Endodermal cell (in vitro differentiated cells): ENCODE measurements around the gene CROCC. TPM values are rescaled to one million over a fixed set of nuclear protein-coding genes. Genes with fewer than 3 reads are reported as not detected.
A peak's percentile ranks its signal among the peaks of the same experiment; 100 is the strongest.
"Not testable (repeated sequence)": the region's sequence is repeated elsewhere in the genome, so short reads cannot be mapped to it uniquely, and the experiment has no call there.

Experiments used
- DNase-seq: peaks from one replicate; pipeline ENCODE4 v3.0.0-alpha.2; 2017
- H3K27ac ChIP-seq: 2 replicates; pipeline ENCODE4 v1.5.1; 2013; ENCODE audit warnings: mild to moderate bottlenecking, low read depth, low read length, moderate library complexity
- H3K27me3 ChIP-seq: 2 replicates; pipeline ENCODE4 v1.6.1; 2013; ENCODE audit warnings: mild to moderate bottlenecking, low read length, moderate library complexity; ENCODE audit not compliant: insufficient read depth, control insufficient read depth, poor library complexity, severe bottlenecking
- H3K36me3 ChIP-seq: 2 replicates; pipeline ENCODE4 v1.7.0; 2013; ENCODE audit warnings: mild to moderate bottlenecking, low read length, moderate library complexity; ENCODE audit not compliant: control insufficient read depth, insufficient read depth
- H3K4me1 ChIP-seq: one replicate; pipeline ENCODE4 v1.7.0; 2013; ENCODE audit warnings: low read length; ENCODE audit not compliant: control insufficient read depth, insufficient read depth
- H3K4me3 ChIP-seq: 2 replicates; pipeline ENCODE4 v1.5.1; 2013; ENCODE audit warnings: mild to moderate bottlenecking, low read length, moderate library complexity
- H3K9ac ChIP-seq: 2 replicates; pipeline ENCODE4 v1.6.1; 2013; ENCODE audit warnings: mild to moderate bottlenecking, low read length, moderate library complexity; ENCODE audit not compliant: poor library complexity, severe bottlenecking; ENCODE audit errors: extremely low read depth
- H3K9me3 ChIP-seq: 2 replicates; pipeline ENCODE4 v1.6.1; 2013; ENCODE audit warnings: mild to moderate bottlenecking, low read length, moderate library complexity; ENCODE audit not compliant: control insufficient read depth
- H3K27ac Mint-ChIP-seq: 2 replicates; pipeline ENCODE4 v1.8.0; 2020; ENCODE audit warnings: mixed read lengths
- H3K27me3 Mint-ChIP-seq: 2 replicates; pipeline ENCODE4 v1.8.0; 2021; ENCODE audit warnings: mild to moderate bottlenecking, mixed read lengths; ENCODE audit not compliant: insufficient read depth
- H3K36me3 Mint-ChIP-seq: 2 replicates; pipeline ENCODE4 v1.8.0; 2020; ENCODE audit warnings: low read depth, mixed read lengths
- H3K4me1 Mint-ChIP-seq: 2 replicates; pipeline ENCODE4 v1.8.0; 2020; ENCODE audit warnings: mixed read lengths
- H3K4me3 Mint-ChIP-seq: 2 replicates; pipeline ENCODE4 v1.8.0; 2020; ENCODE audit warnings: mild to moderate bottlenecking, moderate library complexity, mixed read lengths
- H3K9me3 Mint-ChIP-seq: 2 replicates; pipeline ENCODE4 v1.8.0; 2020; ENCODE audit warnings: mild to moderate bottlenecking, mixed read lengths
- CTCF ChIP-seq: fragments of 200-600 bp; sonication (generic); conservative IDR thresholded peaks from 2 replicates; pipeline ENCODE4 v1.5.0; 2021; ENCODE audit warnings: antibody characterized with exemption, mild to moderate bottlenecking
- WGBS, 2 experiments: methylation state at CpG; one replicate each; pipeline versions ENCODE4 v1.1.5 to v1.1.7; 2013; ENCODE audit warnings: missing lambda C conversion rate in 2 of 2, mixed read lengths in 1 of 2; ENCODE audit not compliant: insufficient coverage in 1 of 2, insufficient read length in 1 of 2; 5-methylcytosine and 5-hydroxymethylcytosine counted together
- total RNA-seq, 2 donors: library from RNA; stranded (reverse); fragmentation: NEBNext Ultra II Directional in 1 of 2; extraction: Animal tissue kit (Norgen Biotek cat#: 25700) in 1 of 2; gene quantifications; 2 replicates in 1 of 2; 3 replicates in 1 of 2; pipeline ENCODE4 v1.2.1, GENCODE V29; 2021

Gene CROCC
- total RNA-seq, 2 donors from 2014 or later, result 58.4 to 61.8 TPM

- H3K9me3 Mint-ChIP-seq, H3K4me3 Mint-ChIP-seq: not testable (repeated sequence)
- WGBS, 2 experiments, result 90 to 100% methylated on average over 1 to 2 of the region's 2 CpGs
Measured at GRCh38 chr1:16899020-16899419, 22.7 kb upstream of the CROCC start.

DNA sequence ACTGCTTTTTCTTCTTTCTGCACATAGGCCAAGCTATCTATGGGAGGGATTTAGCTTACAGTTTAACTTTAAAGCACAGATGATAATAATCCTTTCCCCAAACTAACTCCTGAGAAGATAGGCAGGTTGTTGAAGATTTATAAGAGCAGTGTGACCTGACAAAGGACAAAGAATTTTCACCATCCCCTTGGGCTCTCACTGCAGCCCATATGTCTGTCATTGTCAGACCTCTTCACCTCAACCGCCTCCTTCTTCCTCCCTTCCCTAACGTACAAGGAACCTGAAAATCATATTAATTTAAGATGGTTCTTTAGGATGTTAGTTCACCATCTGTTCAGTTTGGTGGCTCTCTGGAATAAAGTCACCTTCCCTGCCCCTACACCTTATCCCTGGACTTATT, 21.0 kb upstream of the CROCC start:
- Histone ChIP-seq H3K9me3 (no peaks in the 10 kb centered on the region), H3K4me1 (peaks cover 5% of the 10 kb centered on the region), H3K27ac (no peak overlapping the region), H3K9ac (no peak overlapping the region), H3K36me3 (no peaks in the 10 kb centered on the region), H3K4me3 (no peak overlapping the region), H3K27me3 (no peaks in the 10 kb centered on the region)
- 75% methylated on average over 2 of the region's 2 CpGs; no CpG with 5 or more reads in 1 of the 2 experiments for WGBS, 2 experiments
- H3K27ac Mint-ChIP-seq, result peak overlapping the region; percentile 53
- H3K4me1 Mint-ChIP-seq, result peaks cover 22% of the 10 kb centered on the region
- H3K4me3 Mint-ChIP-seq, result no peak overlapping the region
- TF ChIP-seq CTCF, result peak; percentile 31
- peak; percentile 64 for DNase-seq
- no peaks in the 10 kb centered on the region for H3K36me3 Mint-ChIP-seq
- no peaks in the 10 kb centered on the region for H3K9me3 Mint-ChIP-seq
- H3K27me3 Mint-ChIP-seq, result no peaks in the 10 kb centered on the region

More at GRCh38 chr1:16899020-16899419, 22.7 kb upstream of the CROCC start:
- H3K27me3 Mint-ChIP-seq, DNase-seq, H3K4me1 ChIP-seq, H3K9me3 ChIP-seq, H3K36me3 Mint-ChIP-seq, H3K36me3 ChIP-seq, H3K27ac ChIP-seq, H3K27me3 ChIP-seq, H3K9ac ChIP-seq, H3K27ac Mint-ChIP-seq, H3K4me3 ChIP-seq: not testable (repeated sequence)
- peaks cover 22% of the 10 kb centered on the region for H3K4me1 Mint-ChIP-seq

- peak overlapping the region; percentile 53 for H3K27ac Mint-ChIP-seq
Measured at GRCh38 chr1:16901371-16901770, 20.4 kb upstream of the CROCC start.

GRCh38 chr1:16903054-16903453, 18.7 kb upstream of the CROCC start:
- peak; percentile 57 for DNase-seq

More at GRCh38 chr1:16901371-16901770, 20.4 kb upstream of the CROCC start:
- not testable (repeated sequence) for H3K4me3 Mint-ChIP-seq, H3K36me3 ChIP-seq, DNase-seq, H3K27me3 ChIP-seq, H3K4me3 ChIP-seq, H3K36me3 Mint-ChIP-seq, H3K27me3 Mint-ChIP-seq, H3K9ac ChIP-seq, H3K27ac ChIP-seq, H3K4me1 ChIP-seq, H3K9me3 ChIP-seq, H3K9me3 Mint-ChIP-seq
- 82 to 100% methylated on average over 1 to 2 of the region's 2 CpGs for WGBS, 2 experiments
- H3K4me1 Mint-ChIP-seq, result peaks cover 22% of the 10 kb centered on the region

More at GRCh38 chr1:16903054-16903453, 18.7 kb upstream of the CROCC start:
- no peak overlapping the region for H3K9ac ChIP-seq
- H3K4me3 Mint-ChIP-seq, result no peak overlapping the region
- H3K9me3 ChIP-seq, result no peaks in the 10 kb centered on the region
- no peaks in the 10 kb centered on the region for H3K9me3 Mint-ChIP-seq
- H3K27me3 Mint-ChIP-seq, result no peaks in the 10 kb centered on the region
- H3K27ac Mint-ChIP-seq, result no peak overlapping the region
- H3K36me3 ChIP-seq, result no peaks in the 10 kb centered on the region
- peaks cover 5% of the 10 kb centered on the region for H3K4me1 ChIP-seq
- no peaks in the 10 kb centered on the region for H3K36me3 Mint-ChIP-seq
- no peak for TF ChIP-seq CTCF
- no peaks in the 10 kb centered on the region for H3K27me3 ChIP-seq
- no peak overlapping the region for H3K27ac ChIP-seq
- peaks cover 17% of the 10 kb centered on the region for H3K4me1 Mint-ChIP-seq
- no peak overlapping the region for H3K4me3 ChIP-seq
- WGBS, 2 experiments, result 92 to 96% methylated on average over 2 of the region's 2 CpGs
